OCI-LY1 (cell line): ENCODE measurements around the gene ROR2.
"Not testable (repeated sequence)": the region's sequence is repeated elsewhere in the genome, so short reads cannot be mapped to it uniquely, and the experiment has no call there.

ENCODE experiments used
- EZH2 ChIP-seq: fragments of 200-600 bp; sonication (generic), shearing (Covaris generic); IDR thresholded peaks from 2 replicates; pipeline ENCODE4 v1.8.0; 2017; ENCODE audit warnings: borderline replicate concordance, mixed run types, mild to moderate bottlenecking, antibody characterized with exemption, low read length, moderate library complexity, mixed read lengths
- TF ChIP-seq, protein P1 (sequence below): fragments of 200-600 bp; sonication (generic), shearing (Covaris generic); IDR thresholded peaks from 2 replicates; pipeline ENCODE4 v1.5.1; 2017; ENCODE audit warnings: mild to moderate bottlenecking, antibody characterized with exemption, low read length, moderate library complexity, mixed read lengths

DNA sequence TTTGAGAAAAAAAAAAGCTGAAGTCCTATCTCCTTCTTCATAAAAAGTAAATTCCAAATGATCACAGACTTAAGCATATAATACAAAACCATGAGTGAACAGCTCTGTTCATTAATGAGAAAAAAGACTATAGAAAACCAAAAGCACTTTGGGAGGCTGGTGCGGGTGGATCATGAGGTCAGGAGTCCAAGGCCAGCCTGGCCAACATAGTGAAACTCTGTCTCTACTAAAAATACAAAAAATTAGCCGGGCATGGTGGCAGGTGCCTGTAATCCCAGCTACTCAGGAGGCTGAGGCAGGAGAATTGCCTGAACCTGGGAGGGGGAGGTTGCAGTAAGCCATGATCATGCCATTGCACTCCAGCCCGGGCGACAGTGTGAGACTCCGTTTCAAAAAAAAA lies 156.7 kb downstream of the ROR2 start:
- TF ChIP-seq, protein P1, sequence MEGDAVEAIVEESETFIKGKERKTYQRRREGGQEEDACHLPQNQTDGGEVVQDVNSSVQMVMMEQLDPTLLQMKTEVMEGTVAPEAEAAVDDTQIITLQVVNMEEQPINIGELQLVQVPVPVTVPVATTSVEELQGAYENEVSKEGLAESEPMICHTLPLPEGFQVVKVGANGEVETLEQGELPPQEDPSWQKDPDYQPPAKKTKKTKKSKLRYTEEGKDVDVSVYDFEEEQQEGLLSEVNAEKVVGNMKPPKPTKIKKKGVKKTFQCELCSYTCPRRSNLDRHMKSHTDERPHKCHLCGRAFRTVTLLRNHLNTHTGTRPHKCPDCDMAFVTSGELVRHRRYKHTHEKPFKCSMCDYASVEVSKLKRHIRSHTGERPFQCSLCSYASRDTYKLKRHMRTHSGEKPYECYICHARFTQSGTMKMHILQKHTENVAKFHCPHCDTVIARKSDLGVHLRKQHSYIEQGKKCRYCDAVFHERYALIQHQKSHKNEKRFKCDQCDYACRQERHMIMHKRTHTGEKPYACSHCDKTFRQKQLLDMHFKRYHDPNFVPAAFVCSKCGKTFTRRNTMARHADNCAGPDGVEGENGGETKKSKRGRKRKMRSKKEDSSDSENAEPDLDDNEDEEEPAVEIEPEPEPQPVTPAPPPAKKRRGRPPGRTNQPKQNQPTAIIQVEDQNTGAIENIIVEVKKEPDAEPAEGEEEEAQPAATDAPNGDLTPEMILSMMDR, result not testable (repeated sequence)
- not testable (repeated sequence) for TF ChIP-seq EZH2
